ENCODE measurements around the gene AUTS2.

DNA sequence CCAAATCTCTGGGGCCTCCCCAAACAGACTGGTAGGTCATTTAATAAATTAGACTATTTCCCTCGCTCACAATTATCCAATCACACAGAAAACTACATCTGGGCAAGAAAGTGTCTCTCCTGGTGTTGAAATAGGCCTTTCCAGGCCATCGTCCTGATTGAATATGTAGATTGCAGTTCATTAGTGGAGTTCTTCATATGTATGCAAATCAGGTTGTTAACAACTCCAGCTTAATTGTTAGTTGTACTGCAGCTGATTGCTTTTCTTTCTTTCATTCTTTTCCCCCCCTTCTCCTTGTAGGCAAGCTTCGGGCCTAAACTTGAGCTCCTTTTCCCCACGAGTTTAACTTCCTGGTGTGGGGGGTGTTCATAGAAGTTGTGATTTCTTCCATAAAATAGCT lies 1174.6 kb downstream of the AUTS2 start:
- TF ChIP-seq CTCF (IDR thresholded peaks at IDR 0.05): no peak
- no peak for TF ChIP-seq POLR2AphosphoS5 (IDR thresholded peaks at IDR 0.05)

Measured in breast epithelium (tissue), 3 donors.